Measurements from ENCODE around the gene COX7C. TPM values are rescaled to one million over a fixed set of nuclear protein-coding genes. Genes with fewer than 3 reads are reported as not detected.

Gene COX7C
- total and polyA plus RNA-seq, 11 donors, result 1,038 to 3,656 (median 1,913) TPM

GRCh38 chr5:86665984-86666760 is 48.4 kb downstream of the COX7C start:
- no peaks in the 10 kb centered on the region for H3K4me1 ChIP-seq
- H3K9me3 ChIP-seq, result peaks cover 0 to 8% (median 0%) of the 10 kb centered on the region in 12 donors
- WGBS, 4 donors, result 78 to 85% (median 79%) methylated on average over 13 of the region's 13 CpGs
- intact Hi-C loops (cut with DNase I), result no loop called here
- ATAC-seq (no peak), DNase-seq (no peak)
- H3K27ac ChIP-seq, result no peak overlapping the region
- no peaks in the 10 kb centered on the region for H3K27me3 ChIP-seq
- H3K4me3 ChIP-seq, result no peak overlapping the region
- H3K36me3 ChIP-seq, result no peaks in the 10 kb centered on the region
- TF ChIP-seq CTCF (IDR thresholded peaks at IDR 0.05) (no peak), POLR2A (IDR thresholded peaks at IDR 0.05) (no peak)

- WGBS, 4 donors, result 86 to 92% (median 89%) methylated on average over 3 of the region's 3 CpGs
- DNase-seq (no peak), ATAC-seq (no peak)
Observed at GRCh38 chr5:86666981-86667380, 49.2 kb downstream of the COX7C start.

More at GRCh38 chr5:86666981-86667380, 49.2 kb downstream of the COX7C start:
- H3K27me3 ChIP-seq, result peaks cover 0 to 7% (median 0%) of the 10 kb centered on the region in 9 donors
- peaks cover 0 to 7% (median 0%) of the 10 kb centered on the region in 12 donors for H3K9me3 ChIP-seq
- H3K27ac ChIP-seq, result no peak overlapping the region
- no peaks in the 10 kb centered on the region for H3K4me1 ChIP-seq
- no peak overlapping the region for H3K4me3 ChIP-seq
- no peak for TF ChIP-seq POLR2A (IDR thresholded peaks at IDR 0.05)
- TF ChIP-seq CTCF (IDR thresholded peaks at IDR 0.05), result no peak
- intact Hi-C loops (cut with DNase I), result no loop called here
- no peaks in the 10 kb centered on the region for H3K36me3 ChIP-seq
